ENCODE data around the gene SYPL1.

SYPL1 gene

DNA sequence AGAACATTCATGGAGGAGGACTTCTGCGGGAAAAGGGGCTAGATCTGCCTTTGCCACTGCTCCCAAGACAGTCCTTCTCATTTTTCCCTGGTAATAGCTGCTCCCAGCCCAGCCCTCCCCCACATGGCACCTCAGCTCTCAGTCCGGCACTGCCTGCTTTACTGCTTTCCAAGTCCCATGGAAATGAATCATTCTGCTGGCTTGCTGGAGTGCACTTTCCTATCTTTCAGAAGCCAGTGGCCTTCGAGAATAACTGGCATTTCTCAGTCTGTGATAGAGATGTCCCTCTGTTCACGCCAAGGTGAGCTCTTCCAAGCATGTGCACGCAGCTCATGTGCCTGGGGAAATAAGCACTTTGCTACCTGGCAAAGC, 61.4 kb downstream of the SYPL1 start:
- no peak for DNase-seq (ENCODE audit: low spot score)

DNA sequence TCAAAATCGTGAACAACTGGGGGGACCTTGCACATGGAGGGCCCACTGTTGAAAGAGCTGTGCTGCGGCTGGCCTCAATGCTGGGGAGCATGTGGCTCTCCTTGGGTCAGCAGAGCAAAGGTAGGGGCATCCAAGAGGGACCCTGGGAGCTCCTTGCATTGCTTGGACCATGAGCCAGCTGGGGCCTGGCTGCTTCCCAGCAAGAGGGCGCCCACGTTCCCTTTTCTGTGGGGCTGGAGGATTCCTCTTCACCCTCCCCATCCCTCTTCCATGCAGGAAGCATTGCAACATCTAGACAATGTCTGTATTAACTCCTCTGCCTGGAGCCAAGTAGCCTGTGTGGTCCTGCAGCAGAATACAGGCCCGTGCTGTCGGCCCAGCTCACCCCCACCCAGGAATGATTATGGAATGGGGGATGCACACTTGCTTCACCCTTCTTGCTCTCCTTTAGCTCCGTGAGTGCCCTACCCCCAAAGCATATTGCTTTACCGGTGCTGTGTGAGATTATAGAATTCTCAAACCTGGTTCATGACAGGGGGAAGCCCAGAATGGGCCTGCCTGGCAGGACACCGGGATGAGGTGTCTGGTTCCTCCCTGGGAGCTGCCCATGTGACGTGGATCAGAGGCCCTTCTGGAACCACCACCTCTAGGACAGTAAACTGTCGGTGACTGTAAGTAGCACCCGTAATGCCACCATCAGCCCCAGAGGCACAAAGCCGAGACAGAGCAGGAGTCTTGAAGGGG, 61.9 kb downstream of the SYPL1 start:
- DNase-seq (ENCODE audit: low spot score) = no peak

DNA sequence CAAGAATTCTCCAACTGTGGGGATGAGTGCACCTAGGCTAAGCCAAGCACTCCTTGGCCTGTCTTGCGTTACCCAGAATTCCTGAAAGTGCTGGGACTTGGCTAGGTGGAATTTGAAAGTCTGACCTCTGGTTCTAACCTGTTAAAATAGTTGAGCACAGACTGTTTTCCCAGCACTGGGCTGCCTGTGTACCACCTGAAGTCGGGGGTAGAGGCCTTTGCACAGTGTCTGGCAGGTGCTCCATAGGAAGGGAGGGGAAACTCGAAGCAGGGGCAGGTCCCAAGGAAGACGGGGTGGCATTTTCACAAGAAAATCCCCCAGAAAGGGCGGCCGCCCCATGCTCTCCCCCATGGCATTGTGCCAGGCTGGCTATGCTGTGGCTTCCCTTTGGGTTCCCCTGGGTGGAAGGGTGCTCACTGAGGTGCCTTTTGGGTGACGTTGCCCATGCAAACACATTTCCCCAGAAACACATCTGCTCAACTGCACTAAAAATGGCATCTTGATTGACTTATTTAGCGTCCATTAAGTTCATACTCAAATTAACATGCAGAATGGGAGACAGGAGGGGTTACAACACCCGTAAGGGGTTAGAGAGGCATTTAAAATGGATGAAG, 62.9 kb downstream of the SYPL1 start:
- no peak for DNase-seq (ENCODE audit: low spot score)

DNA sequence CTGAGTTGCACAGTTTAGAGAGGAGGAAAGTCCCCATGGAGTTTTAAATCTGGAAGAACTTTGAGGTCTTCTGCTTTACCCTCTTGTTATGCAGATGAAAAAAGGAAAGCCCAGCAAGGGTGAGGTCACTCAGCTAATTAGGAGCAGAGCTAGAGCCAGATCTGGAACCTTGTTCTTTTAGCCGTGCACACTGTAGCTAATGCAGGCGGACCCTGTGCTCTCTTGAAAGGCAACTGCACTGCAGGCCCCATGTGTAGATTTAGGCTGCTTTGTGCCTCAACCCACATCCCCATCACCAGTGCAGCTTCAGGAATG, 63.4 kb downstream of the SYPL1 start:
- no peak for DNase-seq (ENCODE audit: low spot score)

DNA sequence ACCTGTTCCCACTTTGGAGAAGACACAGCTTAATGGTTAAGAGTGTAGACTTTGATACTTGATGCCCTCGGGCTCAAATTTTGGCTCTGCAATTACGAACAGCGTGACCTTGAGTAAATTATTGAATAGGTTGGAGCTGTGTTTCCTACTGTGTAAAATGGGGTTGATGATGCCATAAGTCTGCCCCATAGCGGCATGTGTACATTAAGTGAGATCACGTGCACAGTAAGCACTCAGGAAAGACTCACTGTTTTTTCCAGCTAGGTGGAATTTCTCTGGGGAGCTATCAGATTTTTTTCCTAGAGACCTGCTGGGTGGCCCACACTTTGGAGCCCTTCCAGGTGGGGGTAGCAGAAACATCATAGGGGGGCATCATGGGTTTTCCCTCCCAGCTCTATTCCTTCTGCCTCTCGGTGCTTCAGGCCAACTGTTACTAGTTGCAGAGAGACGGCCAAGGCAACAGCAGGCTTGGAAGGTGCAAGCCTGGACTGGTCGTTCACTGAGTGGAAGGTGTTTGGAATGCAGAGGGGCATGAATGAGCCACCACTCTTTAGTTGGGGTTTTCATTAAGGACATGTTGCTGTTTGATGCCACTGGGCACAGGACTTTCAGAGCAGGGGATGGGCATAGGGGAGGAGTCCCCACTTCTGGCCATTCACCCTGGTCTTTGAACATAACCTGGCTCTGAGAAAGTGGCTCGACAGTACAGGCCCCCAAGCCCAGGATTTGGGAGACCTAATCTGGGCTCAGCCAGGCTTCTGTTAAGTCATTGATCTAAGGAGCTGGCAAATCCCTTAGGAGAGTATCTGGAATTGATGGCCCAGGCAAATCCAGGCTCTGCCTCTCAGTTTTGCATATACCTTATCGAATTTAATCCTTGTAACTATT, 64.0 kb downstream of the SYPL1 start:
- DNase-seq (ENCODE audit: low spot score) = no peak

DNA sequence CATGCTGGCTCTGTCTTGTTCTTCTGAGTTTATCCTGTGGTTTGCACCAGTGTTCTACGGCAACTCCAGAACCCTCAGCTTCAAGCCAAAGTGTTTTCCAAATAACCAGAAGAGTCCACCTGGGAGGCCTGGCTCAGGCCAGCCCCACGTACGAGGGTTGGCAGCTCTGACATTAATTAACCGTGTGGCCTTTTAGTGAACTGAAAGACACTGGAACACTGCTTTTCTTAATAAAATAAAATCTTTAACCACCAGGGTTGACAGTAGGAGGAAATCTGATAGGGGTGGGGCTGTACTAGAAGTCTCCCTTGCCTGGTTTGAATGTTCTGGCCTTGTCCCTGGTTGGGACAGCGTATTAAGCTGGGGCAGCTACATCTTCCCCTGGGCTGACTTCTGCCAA, 64.9 kb downstream of the SYPL1 start:
- DNase-seq (ENCODE audit: low spot score) = no peak

DNA sequence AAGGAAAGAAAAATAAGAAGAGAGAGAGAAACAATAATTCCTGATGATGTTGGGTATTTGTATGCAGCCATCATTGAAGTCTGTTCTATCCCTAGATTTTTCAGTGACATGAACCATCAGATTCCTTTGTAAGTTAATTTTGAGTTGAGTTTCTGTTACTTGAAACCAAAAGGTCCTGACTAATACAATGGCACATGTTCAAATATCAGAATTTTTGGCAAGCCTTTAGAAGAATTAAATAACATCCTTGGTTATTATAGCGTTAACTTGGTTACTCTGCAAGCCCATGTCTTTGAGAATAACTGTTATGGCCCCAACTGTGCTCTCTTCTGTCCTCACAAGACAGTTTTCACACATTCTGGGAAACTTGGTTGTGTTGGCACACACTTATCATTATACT, 66.5 kb downstream of the SYPL1 start:
- DNase-seq (ENCODE audit: low spot score) = no peak

DNA sequence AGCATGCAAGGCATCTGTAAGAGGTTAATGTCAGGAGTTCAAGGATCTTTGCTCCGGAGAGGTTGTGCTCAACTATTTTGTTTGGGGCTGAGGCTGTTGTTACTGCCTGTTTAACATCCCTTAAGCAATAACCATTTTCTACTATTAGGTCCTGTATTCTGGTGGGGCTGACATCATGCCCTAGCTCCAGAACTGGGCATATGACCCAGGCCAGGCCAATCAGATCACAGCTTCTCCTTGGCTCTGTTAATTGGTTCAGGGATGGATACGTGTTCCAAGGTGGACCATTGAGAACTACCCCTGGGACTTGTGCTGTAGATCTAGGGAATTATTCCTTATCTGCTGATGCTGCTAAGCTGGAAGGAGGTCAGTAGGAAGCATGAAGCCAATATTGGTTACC, 67.0 kb downstream of the SYPL1 start:
- no peak for DNase-seq (ENCODE audit: low spot score)

DNA sequence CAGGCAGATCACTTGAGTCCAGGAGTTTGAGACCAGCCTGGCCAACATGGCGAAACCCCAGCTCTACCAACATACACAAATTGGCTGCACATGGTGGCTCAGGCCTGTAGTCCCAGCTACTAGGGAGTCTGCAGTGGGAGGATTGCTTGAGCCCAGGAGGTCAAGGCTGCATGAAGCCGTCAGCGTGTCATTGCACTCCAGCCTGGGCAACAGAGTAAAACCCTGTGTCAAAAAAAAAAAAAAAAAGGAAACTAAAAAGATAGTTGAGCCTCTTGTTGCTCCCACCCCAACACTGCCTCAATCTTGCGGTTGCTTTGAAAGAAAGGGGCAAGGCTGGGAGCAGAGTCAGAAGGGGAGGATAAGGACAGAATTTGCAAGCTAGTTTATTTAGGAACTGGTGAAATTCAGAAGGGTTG, 69.9 kb downstream of the SYPL1 start:
- no peak for DNase-seq (ENCODE audit: low spot score)

DNA sequence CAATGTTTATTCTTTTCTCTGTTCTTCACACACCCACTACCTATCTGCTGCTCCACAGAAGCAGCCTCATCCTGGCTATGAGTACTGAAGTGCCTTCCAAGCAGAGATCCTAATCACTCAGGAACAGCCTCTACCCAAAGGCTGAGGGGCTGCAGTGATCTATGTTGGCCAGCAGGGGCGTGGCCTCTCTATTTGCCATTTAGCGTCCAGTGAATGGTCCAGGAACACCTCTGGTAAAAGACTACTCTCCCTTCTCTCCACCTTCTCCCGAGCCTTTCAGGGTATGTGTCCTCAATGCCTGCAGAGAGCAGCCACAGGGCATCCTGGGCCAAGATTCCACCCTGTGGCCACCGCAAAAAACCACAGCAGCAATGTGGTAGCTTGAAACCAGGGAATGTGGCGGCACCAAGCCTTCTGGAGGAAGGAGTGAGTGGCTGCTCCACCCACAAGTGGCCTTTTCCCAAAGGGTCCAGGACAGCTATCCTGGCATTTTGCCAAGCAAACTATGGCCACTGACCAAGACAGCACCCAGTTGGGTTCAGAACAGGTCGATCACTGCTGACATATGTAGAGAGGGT, 70.9 kb downstream of the SYPL1 start:
- DNase-seq (ENCODE audit: low spot score) = peak; percentile 29

Measured in pons (tissue), 1 donor.